Measurements from ENCODE around the gene SPNS2. TPM values are rescaled to one million over a fixed set of nuclear protein-coding genes. Genes with fewer than 3 reads are reported as not detected.

Gene SPNS2
- total RNA-seq, 1 experiment from 2014 or later = 1.6 TPM

- TF ChIP-seq, protein P1, sequence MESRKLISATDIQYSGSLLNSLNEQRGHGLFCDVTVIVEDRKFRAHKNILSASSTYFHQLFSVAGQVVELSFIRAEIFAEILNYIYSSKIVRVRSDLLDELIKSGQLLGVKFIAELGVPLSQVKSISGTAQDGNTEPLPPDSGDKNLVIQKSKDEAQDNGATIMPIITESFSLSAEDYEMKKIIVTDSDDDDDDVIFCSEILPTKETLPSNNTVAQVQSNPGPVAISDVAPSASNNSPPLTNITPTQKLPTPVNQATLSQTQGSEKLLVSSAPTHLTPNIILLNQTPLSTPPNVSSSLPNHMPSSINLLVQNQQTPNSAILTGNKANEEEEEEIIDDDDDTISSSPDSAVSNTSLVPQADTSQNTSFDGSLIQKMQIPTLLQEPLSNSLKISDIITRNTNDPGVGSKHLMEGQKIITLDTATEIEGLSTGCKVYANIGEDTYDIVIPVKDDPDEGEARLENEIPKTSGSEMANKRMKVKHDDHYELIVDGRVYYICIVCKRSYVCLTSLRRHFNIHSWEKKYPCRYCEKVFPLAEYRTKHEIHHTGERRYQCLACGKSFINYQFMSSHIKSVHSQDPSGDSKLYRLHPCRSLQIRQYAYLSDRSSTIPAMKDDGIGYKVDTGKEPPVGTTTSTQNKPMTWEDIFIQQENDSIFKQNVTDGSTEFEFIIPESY (IDR thresholded peaks at IDR 0.05; ENCODE audit: extremely low read depth, insufficient replicate concordance, low read length) = no peak
- TF ChIP-seq FOSL1 (IDR thresholded peaks at IDR 0.05; ENCODE audit: low read depth) = no peak
- no peak for TF ChIP-seq TCF7L2 (IDR thresholded peaks at IDR 0.05; ENCODE audit: borderline replicate concordance, extremely low read depth, insufficient read depth, insufficient read length)
- no peak for TF ChIP-seq SRF (IDR thresholded peaks at IDR 0.05; ENCODE audit: low read depth)
- no peak for TF ChIP-seq EGR1 (IDR thresholded peaks at IDR 0.05; ENCODE audit: low read depth)
- no peak for TF ChIP-seq POLR2AphosphoS5 (IDR thresholded peaks at IDR 0.05; ENCODE audit: low read depth, low read length)
- TF ChIP-seq YY1 (IDR thresholded peaks at IDR 0.05; ENCODE audit: extremely low read depth, insufficient replicate concordance, low read depth, low read length) = no peak
- no peak for TF ChIP-seq EZH2phosphoT487 (IDR thresholded peaks at IDR 0.05; ENCODE audit: borderline replicate concordance)
- TF ChIP-seq, protein P2, sequence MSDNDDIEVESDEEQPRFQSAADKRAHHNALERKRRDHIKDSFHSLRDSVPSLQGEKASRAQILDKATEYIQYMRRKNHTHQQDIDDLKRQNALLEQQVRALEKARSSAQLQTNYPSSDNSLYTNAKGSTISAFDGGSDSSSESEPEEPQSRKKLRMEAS (IDR thresholded peaks at IDR 0.05) = no peak
- TF ChIP-seq CBX3 (IDR thresholded peaks at IDR 0.05; ENCODE audit: low read depth) = no peak
Measured at GRCh38 chr17:4478318-4478830, 20.3 kb upstream of the SPNS2 start (continued).

- Histone ChIP-seq H3K9me2 (ENCODE audit: insufficient read depth) (no peaks in the 10 kb centered on the region), H4K20me1 (ENCODE audit: insufficient read depth) (no peaks in the 10 kb centered on the region), H3K4me2 (ENCODE audit: low read length) (no peak overlapping the region), H2AFZ (ENCODE audit: low read depth, low read length, poor library complexity, severe bottlenecking) (no peak overlapping the region), H3K9ac (ENCODE audit: low read length) (no peak overlapping the region), H3K27ac (ENCODE audit: low read depth, low read length) (no peak overlapping the region), H3K4me1 (ENCODE audit: control insufficient read depth in 1 of 2, insufficient read depth in 2 of 2, low read length in 2 of 2) (peaks cover 37 to 59% of the 10 kb centered on the region in 2 experiments), H3K36me3 (ENCODE audit: control insufficient read depth in 1 of 2, insufficient read depth in 2 of 2, low read length in 2 of 2) (no peaks in the 10 kb centered on the region), H3K4me3 (replicated peaks in 1 of 2; ENCODE audit: low read depth in 1 of 2, low read length in 2 of 2) (no peak overlapping the region), H3K9me3 (ENCODE audit: control insufficient read depth in 1 of 2, insufficient read depth in 1 of 2, low read depth in 1 of 2, low read length in 2 of 2) (no peaks in the 10 kb centered on the region), H3K27me3 (ENCODE audit: insufficient read depth, low read length) (no peaks in the 10 kb centered on the region), H3K79me2 (ENCODE audit: insufficient read depth, low read length) (no peaks in the 10 kb centered on the region)
- BruUV-seq (replicated peaks) = no TSS peak
- intact Hi-C loops (cut with micrococcal nuclease) = no loop called here
- no peak for ATAC-seq
- ChIA-PET CTCF (no interaction called here), POLR2A (no interaction called here), RAD21 (ENCODE audit: low non-redundant PET in 1 of 2, low total read pairs in 2 of 2, uncharacterized antibody in 2 of 2, unreplicated experiment in 2 of 2) (no interaction called here)
- no peak for TF ChIP-seq EZH2phosphoT487 (IDR thresholded peaks at IDR 0.05; ENCODE audit: borderline replicate concordance)
- no peak for TF ChIP-seq SIN3A (IDR thresholded peaks at IDR 0.05; ENCODE audit: low read depth)
- TF ChIP-seq ATF3 (IDR thresholded peaks at IDR 0.05) = no peak
- no peak for TF ChIP-seq YY1 (IDR thresholded peaks at IDR 0.05; ENCODE audit: extremely low read depth, insufficient replicate concordance, low read depth, low read length)
- no peak for TF ChIP-seq FOSL1 (IDR thresholded peaks at IDR 0.05; ENCODE audit: low read depth)
- TF ChIP-seq POLR2AphosphoS5 (IDR thresholded peaks at IDR 0.05; ENCODE audit: low read depth, low read length) = no peak
- no peak for TF ChIP-seq TCF7L2 (IDR thresholded peaks at IDR 0.05; ENCODE audit: borderline replicate concordance, extremely low read depth, insufficient read depth, insufficient read length)
- TF ChIP-seq, protein P2 (IDR thresholded peaks at IDR 0.05) = no peak
- no peak for DNase-seq (ENCODE audit: low read depth, low spot score)
Measured at GRCh38 chr17:4479340-4479981, 19.2 kb upstream of the SPNS2 start.

All from HCT116 (cell line).